Activated CD4-positive, CD25-positive, alpha-beta regulatory T cell treated with anti-CD3 and anti-CD28 coated beads, Interleukin-2, amount 50 U/mL, for 72 hours (primary cell): ENCODE data around the gene GABPB2.

ENCODE experiments used
- DNase-seq: peaks from one replicate; pipeline ENCODE4 v3.0.0; 2021

The GABPB2 gene

DNA sequence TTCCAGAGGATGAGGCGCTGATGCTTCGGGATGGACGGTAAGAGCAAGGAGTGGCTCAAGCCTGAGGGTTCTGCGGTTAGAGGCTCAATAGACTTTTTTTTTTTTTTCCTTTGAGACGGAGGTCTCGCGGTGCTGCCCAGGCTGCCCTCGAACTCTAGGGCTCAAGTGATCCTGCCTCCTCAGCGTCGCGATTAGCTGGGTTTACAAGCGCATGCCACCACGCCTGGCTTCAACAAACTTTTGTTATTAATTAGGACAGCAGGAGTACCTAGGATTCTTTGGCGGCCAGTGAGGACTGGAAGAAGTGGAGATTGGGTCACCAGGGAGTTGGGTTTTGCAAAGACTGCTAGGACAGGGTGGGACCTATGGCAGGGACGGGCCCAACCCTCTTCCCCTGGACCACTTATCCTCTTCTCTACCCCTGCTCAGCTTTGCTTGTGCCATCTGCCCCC lies 96.0 kb downstream of the GABPB2 start:
- no peak for DNase-seq

DNA sequence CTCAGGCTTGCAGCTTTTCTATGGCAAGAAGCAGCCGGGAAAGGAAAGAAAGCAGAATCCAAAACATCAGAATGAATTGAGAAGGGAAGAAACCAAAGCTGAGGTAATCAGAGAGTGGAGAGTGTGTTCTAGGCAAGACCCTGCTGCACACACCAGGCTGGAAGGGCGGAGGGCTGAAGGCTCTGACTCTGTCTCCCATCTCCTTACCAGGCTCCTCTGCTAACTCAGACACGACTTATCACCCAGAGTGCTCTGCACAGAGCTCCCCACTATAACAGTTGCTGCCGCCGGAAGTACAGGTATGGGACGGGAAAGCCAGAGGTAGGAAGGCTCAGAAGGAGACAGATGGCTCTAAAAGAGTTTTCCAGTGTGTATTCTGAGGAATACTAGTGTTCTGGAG lies 96.6 kb downstream of the GABPB2 start:
- DNase-seq, result no peak

DNA sequence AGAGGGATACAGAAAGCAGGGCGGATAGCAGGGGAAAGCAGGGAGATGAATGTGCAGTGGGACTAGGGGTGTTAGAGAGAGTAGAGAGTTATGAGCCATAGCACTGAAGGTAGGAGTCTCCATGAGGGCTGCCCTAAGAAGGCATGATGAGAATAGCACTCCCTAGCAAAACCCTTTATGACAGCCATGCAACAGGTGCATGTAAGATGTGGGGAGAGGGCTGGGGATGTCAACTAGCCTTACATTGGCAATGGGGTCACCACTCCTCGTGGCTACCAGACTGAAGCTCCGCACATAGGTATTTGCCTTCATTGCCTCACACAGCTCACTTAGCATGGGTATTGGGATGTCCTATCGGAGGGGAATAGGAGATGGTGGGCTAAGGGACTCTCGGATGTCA lies 100.6 kb downstream of the GABPB2 start:
- DNase-seq, result no peak
